ENCODE results near the gene C10orf67. TPM values are rescaled to one million over a fixed set of nuclear protein-coding genes. Genes with fewer than 3 reads are reported as not detected.

C10orf67 gene
- total and polyA plus RNA-seq, 2 of the 8 experiments (the other 6 are each of a cell fraction or from before 2014, with no cell fraction given) = 0.05 to 0.11 TPM

- peak overlapping the region; percentile 15 for H4K91ac ChIP-seq (replicated peaks; ENCODE audit: insufficient read length, low read length)
- no peaks in the 10 kb centered on the region for H3K79me1 ChIP-seq (ENCODE audit: low read depth, low read length)
- ChIA-PET POLR2A (ENCODE audit: partially characterized antibody) (no interaction called here), CTCF (ENCODE audit: partially characterized antibody) (interaction anchor here (1.0 to 6.7 kb wide), 2 partner anchors 10 to 30 kb away, joined by 4 to 45 read pairs; no protein-coding TSS in a partner anchor)
- H3K4ac ChIP-seq (replicated peaks; ENCODE audit: insufficient read length, low read depth, low read length) = no peak overlapping the region
- no peak overlapping the region for H2BK120ac ChIP-seq (replicated peaks; ENCODE audit: low read depth, low read length)
- H3K9ac ChIP-seq (replicated peaks in 1 of 4; ENCODE audit: extremely low read depth in 1 of 4, low read depth in 3 of 4, low read length in 3 of 4) = no peak overlapping the region
- no peaks in the 10 kb centered on the region for H3K36me3 ChIP-seq (ENCODE audit: control insufficient read depth in 2 of 4, insufficient read depth in 4 of 4, low read length in 3 of 4)
- peak overlapping the region; percentile 2; the same call in 1 of the 2 replicates for H2BK12ac ChIP-seq (ENCODE audit: low read depth, low read length)
- H3K27ac ChIP-seq (ENCODE audit: low read depth, low read length) = no peak overlapping the region
- no peak overlapping the region for H3K23ac ChIP-seq (ENCODE audit: insufficient read length)
- DNase-seq (ENCODE audit: low read depth in 1 of 2, low spot score in 2 of 2) = no peak
- TF ChIP-seq CREB1 (IDR thresholded peaks at IDR 0.05) = no peak
- H3K79me2 ChIP-seq (ENCODE audit: control insufficient read depth in 1 of 2, insufficient read depth in 2 of 2, low read length in 2 of 2) = no peaks in the 10 kb centered on the region
- H4K5ac ChIP-seq (ENCODE audit: insufficient read length, low read depth, low read length) = peak overlapping the region; percentile 10
- H4K8ac ChIP-seq (ENCODE audit: extremely low read depth, insufficient read depth, low read length) = no peak overlapping the region
- peak overlapping the region; percentile 59; the same call in 1 of the 2 replicates for H2AFZ ChIP-seq (ENCODE audit: low read length)
- 87% methylated on average over 7 of the region's 7 CpGs; no CpG with 5 or more reads in 1 of the 2 experiments for WGBS, 2 experiments (ENCODE audit: extremely low coverage in 1 of 2, insufficient coverage in 1 of 2, insufficient read length in 1 of 2, insufficient replicate concordance in 2 of 2, low coverage in 1 of 2, low lambda C conversion rate in 2 of 2, missing lambda C conversion rate in 1 of 2)
- H3K4me2 ChIP-seq (ENCODE audit: insufficient read depth in 1 of 2, low read depth in 2 of 2, low read length in 2 of 2) = no peak overlapping the region
- no peaks in the 10 kb centered on the region for H3K27me3 ChIP-seq (replicated peaks in 1 of 4; ENCODE audit: control insufficient read depth in 3 of 4, extremely low read depth in 1 of 4, insufficient read depth in 3 of 4, low read length in 3 of 4)
- H3K9me3 ChIP-seq (ENCODE audit: insufficient read depth in 2 of 2, low read depth in 1 of 2, low read length in 1 of 2) = no peaks in the 10 kb centered on the region
- FAIRE-seq = no peak
- no peak overlapping the region for H2BK20ac ChIP-seq (ENCODE audit: low read length)
- H3K4me3 ChIP-seq (ENCODE audit: extremely low read depth in 1 of 4, insufficient read depth in 2 of 4, low read depth in 3 of 4, low read length in 4 of 4) = no peak overlapping the region
- no peak overlapping the region for H2AK5ac ChIP-seq (ENCODE audit: low read depth, low read length)
- no peak overlapping the region; the same call in 1 of the 2 replicates for H3K18ac ChIP-seq (ENCODE audit: extremely low read depth, low read length)
- H3K56ac ChIP-seq (replicated peaks; ENCODE audit: insufficient read length, low read depth, low read length) = no peak overlapping the region
- H3K23me2 ChIP-seq (ENCODE audit: low read depth, low read length) = no peaks in the 10 kb centered on the region
- no peak overlapping the region for H2BK15ac ChIP-seq (ENCODE audit: low read length)
- H2BK5ac ChIP-seq (ENCODE audit: low read depth, low read length) = no peak overlapping the region
- no peak overlapping the region for H3K14ac ChIP-seq (ENCODE audit: insufficient read length)
- H3K4me1 ChIP-seq (replicated peaks in 1 of 4; ENCODE audit: control insufficient read depth in 3 of 4, insufficient read depth in 4 of 4, low read length in 3 of 4) = peaks cover 2 to 17% (median 7%) of the 10 kb centered on the region in 4 experiments; a peak in 6 of 7 replicates
- no peaks in the 10 kb centered on the region for H4K20me1 ChIP-seq (replicated peaks in 1 of 2; ENCODE audit: control insufficient read depth in 1 of 2, insufficient read depth in 2 of 2, low read length in 2 of 2)
Measured at GRCh38 chr10:23283680-23284079, 60.9 kb downstream of the C10orf67 start.

Data from H1 (cell line).